Embryonic facial prominence (tissue), 1 donor: ENCODE measurements around the gene TBC1D5.

Experiments
- DNase-seq: peaks from one replicate; pipeline ENCODE4 v3.0.0-alpha.2; 2016; ENCODE audit errors: extremely low spot score

TBC1D5 gene

DNA sequence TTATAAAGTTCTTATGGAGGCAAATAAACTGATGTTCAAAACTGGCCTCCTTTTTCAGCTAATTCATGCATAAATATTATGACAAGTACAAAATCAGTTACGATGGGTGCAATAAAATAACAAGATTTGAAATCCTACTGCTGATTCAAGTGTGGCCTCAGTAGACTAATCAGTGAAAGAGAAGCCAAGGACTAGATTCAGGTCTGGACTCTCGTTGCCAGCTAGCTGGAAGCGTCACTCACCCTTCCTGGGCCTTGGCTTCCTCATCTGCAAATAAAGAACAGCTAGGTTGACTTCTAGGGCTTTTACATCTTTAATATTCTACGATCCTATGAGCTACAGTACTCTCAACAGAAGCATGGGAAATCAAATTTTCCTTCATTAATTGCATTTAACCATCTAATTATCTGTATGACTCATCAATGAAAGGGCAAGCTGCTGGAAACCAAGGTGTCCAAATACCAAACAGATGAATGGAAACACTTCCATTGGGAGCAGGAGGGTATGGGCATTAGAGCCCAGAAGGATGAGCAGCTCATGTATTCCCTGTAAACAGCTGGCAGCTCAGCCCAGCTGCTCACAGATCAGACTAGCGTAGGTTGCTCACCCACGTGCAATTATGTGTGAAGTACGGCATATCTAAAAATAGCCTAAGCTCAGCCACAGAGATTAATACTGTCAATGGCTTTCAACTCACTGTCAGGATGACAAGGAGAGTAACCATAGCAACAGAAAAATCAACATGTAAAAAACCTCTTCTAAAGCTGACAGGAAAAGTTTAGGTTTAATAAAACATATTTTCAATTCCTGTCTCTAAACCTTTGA, 562.8 kb downstream of the TBC1D5 start:
- DNase-seq: no peak

DNA sequence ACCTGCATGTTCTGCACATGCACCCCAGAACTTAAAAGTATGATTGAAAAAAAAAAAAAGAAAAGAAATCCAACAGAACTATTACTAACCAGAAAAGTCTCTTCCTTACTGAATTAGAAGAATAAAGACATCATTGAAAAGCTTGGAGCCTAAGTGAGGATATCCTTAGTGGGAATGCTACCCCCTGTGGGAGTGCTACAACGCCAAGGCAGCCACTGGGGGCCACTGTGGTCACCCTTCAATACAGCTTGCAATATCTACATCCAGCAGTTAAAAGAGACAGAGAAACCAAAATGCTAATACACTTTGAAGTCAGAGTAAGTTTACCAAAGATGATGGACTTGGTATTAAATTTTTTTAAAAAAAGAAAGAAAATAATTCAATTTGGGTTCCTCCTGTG, 565.7 kb downstream of the TBC1D5 start:
- no peak for DNase-seq

DNA sequence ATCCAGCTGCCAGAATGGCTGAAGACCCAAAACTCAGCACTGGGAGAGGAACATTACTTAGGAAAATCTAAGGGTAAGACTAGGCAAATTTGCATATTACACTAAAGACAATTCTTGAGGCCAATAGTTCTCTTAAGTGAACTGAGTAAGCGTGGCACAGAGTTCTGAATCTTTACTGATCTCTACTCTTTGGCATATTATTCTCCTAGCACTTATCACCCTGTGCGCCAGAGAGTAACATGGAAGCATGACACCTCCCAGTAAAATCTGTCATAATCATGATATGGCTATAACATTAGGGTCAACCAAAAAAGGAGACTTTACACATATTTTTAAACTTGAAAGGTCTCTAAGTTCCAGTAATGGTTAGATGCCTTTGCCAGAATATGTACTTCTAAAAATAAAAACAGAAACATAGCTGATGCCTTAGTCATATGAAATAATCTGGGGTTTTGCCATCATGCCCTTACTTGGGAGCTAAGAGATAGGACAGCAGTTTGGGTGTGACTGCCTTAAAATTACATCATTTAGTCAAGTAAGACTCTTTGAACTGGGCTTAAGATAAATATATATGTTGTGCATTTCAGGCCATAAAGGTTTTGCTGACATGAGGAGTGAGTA, 567.1 kb downstream of the TBC1D5 start:
- no peak for DNase-seq

DNA sequence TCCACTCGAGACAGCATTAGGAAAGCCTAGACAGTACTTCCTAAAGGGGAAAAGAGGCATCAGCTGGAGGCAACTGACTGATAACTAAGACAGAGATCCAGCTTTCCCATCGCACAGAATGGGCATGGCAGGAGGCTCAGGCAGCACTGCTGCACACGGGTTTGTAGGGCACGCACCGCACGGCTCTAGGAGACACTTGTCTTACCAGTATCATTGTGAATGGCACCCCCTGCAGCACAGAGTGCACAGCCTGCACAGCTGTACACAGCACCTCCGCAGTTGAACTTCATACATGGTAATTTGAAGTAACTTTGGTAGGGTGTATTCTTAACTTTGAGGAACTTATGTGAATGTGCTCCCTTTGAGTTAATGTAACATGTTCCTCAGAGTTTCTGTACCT, 576.1 kb downstream of the TBC1D5 start:
- DNase-seq: no peak

DNA sequence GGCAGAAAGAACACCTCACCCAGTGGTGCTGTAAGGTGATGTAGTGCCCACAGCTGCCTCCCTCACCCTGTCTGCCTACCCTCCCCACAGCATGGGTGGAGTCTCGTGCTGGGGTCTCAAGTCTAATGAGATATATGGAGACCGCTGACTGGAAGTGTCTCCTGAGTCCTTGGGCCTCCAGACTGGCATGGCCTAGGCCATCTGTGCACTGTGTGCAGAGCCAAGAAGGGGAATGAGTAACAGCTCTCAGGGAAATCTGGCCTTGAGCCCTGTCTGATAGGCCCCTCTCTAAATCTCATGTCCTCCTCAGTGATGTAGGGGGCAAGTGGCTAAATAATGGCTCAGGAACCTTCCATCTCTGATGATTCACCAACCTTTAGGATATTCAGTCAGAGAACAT, 580.3 kb downstream of the TBC1D5 start:
- no peak for DNase-seq

DNA sequence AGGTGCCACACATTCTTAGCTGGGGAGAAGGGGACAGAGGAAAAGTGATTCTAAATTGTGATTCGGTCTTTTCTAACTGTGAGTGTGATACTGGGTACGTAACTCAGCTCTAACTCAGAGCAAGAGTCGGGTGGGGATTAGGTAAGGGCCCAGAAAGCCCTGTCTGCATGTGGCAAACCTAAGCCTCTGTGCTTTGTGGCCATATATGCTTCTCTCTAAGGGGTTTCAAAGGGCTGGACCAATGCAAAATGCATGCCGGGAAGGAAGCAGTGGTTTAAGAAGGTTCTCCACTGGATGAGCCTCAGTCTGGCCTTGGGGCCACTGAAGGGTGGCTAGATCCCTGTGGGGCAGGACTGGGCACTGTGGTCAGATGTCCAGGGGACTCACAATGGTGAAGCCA, 581.8 kb downstream of the TBC1D5 start:
- DNase-seq: no peak

DNA sequence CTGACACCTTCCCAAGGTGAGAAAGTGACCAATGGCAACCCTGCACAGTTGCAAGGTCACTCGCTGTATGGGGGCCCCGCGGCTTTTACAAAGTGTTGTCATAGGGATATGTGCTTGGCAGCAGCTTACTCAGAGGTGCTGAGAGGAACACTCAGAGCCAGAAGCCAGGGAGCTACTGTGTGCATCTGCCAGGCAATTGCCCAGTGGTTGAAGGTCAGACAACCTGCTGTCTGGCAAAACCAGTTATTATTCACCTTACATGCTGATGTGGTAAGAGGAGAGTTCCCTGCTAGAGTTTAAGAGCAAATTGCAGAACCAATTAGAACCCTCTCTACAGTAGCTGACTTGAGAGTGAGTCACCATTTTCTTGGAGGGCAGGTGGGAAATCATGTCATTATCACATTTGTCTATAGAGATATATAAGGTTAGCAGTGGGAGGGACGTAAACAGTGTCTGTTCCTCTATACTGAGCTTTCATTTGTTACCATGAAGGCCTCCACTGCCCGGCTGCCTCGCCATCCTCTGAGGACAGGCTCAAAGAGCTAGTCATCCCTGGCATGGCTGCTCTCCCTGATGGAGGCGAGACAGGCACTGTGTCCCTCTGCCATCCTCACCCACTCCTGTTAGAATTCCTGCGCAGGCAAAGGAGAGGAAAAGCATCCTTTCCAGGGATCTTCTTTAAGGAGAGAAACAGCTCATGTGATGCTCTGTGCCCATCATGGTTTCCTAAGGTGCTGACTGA, 583.3 kb downstream of the TBC1D5 start:
- DNase-seq: no peak

DNA sequence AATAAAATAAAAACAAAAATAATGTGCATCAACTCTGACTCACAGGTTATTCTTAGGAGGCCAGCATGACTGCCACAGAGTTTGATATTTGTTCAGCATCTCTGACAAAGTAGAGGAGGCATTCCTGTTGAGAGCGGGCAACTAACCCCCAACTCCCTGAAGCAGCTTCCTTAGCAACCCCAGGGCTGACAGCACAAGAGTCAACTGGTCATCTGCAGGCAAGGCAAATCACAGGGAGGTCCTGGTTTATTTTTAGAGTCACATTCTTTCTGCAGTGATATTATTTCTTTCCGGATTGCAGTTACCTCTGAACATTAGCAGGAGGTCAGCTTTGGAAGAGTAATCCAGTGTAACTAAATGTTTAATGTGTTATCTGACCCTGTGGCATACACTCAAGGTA, 584.7 kb downstream of the TBC1D5 start:
- no peak for DNase-seq

DNA sequence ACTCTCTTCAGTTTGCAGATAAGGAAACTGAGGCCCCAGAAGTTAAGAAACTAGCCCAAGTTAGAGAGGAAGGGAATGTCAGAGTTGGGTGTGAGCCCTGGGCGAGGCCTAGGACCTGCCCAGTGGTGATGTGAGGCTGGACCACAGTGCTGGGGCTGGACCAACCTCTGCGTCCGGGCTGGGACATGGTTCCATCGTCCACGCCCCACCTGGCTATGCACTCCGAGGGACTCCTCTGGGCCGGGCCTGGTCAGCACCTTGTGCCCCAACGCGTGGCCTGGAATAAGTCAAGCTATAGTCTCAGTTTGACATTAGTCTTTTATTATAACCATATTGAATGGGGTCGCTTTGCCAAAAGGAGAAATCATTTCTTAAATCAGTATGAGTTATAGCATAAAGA, 585.6 kb downstream of the TBC1D5 start:
- DNase-seq: no peak

DNA sequence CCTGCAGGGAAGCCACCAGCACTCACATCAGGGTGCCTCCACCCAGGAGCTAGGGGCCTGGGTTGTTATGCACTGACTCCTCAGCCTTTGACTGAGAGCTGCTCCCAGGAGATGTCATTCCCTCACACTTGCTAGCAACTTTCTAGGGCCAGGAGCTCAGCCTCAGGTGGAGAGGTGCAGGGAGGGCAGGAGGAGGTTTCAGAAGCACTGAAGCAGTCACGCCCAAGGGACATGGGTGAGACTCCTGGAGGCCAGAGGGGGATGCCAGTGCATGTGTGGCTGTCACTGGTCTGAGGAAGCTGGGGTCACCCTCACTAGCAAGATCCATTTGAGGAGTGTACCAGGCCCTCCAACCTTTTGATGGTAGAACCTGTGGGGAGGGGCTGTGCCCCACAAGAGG, 586.5 kb downstream of the TBC1D5 start:
- no peak for DNase-seq

DNA sequence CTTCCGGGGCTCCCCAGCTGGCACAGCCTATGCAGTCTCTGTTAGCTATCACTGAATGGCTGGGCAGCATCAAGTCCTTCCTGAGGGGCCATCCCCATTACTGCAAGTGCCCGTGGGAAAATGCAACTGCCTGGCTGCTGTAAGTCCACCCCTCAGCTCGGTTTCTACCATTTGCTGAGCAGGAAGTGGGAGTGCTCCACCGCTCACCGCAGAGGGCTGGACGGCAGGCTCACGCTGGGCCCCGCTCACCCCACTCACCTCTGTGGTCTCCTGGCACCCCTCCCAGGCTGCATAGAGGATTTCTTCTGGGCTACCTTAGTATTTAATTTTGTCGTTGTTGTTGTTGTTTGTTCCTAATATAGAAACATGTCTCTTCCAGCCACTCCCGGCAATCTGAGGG, 587.5 kb downstream of the TBC1D5 start:
- DNase-seq: no peak

DNA sequence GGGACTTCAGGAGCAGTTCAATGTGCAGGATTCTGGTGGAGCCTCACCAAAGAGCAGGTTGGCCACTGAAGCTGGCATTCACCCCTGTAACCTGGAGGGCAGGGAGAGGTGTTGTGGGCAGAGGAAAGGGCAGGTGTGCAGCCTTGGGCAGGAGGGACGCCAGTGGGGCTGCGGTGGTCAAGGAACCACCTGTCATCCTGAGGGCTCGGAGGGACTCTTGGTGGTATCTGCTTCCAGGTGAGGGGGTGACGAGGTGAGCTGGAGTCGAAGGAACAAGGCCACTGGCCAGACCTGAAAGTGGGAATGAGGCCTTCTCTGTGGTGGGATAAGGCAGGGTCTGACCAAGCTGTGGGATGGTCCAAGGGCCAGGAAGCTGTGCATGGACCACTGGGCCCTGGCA, 588.2 kb downstream of the TBC1D5 start:
- DNase-seq: no peak

DNA sequence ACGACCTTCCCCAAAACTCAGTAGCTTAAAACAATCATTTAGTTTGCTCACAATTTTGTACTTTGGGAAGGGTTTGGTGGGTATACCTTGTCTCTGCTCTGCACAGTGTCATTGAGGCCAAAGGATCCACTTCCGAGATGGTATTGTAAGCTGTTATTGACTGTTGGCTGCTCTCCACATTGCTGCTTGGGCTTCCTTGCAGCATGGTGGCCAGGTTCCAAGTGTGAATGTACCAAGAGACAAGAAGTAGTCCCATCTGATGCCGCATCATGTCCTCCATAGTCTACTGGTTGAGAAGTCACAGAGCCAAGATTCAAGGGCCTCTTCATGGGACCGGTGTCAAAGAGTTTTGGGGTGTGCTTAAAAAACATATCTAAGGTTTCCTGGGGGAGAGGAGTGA, 589.2 kb downstream of the TBC1D5 start:
- no peak for DNase-seq

DNA sequence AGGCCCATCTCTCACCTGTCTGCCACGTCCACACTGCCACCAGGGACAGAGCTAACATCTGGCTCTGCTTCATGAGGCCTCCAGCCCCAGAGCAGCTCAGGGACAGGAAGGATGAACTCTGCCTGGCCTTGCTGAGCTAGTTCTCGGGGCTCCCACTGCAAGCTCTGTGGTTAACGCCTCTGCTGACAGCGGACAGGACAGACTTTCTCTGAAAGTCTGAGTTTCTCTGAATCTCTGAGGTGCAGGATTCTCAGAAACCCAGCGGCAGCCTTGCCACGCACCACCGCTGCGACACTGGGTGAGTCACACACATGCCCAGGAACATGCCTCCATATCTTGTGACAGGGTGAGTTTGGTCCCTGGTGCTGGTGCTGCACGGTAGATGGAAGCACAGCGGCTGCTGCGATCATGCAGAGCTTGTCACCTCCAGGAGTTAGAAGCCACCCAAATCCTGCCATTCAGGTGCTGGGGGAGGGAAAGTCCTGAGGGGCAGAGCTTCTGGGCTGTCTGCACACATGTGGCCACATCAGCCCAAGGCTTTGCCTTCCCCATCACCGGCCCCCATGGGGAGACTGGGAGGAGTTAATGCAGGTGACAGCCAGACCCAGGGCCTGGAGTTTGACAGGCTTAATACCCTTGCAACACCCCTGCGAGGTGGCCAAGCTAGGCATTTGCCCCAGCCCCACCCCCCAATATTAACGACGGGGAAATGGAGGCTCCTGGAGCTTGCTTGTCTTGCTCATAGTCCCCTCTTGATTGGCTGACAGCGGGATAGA, 590.6 kb downstream of the TBC1D5 start:
- DNase-seq: no peak

DNA sequence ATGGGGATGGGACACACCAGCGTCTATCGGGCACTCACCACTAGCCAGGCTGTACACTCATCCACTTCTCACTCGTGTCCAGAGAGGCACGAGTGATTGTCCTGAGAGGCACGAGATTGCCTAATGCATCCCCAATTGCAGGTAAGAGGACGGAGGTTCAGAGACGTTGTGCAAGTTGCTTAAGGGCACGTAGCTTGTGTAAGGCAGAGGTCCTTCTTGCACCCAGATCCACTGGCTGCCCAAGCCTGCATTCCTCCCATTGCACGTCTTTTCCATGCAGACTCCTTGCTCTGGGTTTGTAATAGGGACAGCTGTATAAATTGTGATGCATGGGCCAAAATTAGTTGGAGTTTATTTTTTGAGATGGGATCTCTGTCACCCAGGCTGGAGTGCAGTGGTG, 593.4 kb downstream of the TBC1D5 start:
- no peak for DNase-seq

DNA sequence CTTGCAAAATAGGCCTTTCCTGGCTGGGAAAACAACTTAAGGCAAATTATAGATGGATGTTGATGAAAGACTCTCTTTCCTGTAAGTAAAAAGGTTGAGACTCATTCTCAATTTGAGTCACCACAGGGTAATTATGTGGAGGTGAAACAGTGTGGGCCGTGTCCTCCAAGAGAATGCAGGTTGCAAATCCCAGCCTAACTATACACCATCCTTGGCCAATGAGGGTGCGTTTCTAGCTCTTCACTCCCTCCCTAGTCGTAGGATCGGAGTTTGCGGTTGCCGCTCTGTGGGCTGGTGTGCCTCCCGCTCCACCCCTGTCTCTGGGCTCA, 597.8 kb downstream of the TBC1D5 start:
- no peak for DNase-seq

DNA sequence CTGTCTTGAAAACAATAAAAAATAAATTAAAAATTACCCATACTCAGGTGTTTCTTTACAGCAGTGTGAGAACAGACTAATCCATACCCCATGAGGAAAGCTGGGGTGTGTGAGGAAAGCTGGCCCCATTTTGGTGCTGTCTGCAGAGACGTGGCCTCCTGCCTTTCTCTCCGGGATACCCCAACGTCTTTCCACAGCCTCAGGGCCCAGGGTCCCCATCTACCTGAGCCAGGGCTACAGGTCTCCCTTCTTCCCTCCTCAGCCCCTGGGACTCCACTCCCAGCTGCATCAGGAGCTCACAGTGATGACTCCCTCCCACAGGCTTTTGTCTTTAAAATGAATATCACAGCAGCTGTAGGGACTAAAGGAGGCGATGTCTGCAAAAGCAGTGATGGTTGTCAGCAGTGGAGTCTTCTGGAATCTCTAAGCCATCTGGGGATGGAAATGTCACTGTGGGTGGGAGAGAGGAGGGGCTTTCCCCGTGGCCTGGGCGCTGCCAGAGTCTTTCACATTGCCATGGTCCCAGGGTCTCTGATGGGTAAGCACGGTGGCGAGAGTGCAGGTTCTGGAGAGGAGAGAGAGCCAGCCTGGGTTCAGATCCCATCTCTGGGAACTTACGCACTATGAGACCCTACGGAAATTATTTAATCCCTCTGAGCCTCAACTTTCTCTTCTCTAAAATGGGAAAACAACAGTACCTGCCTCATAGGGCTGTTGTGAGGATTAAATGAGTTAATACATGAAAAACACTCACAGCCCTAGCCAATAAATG, 598.4 kb downstream of the TBC1D5 start:
- DNase-seq: no peak

DNA sequence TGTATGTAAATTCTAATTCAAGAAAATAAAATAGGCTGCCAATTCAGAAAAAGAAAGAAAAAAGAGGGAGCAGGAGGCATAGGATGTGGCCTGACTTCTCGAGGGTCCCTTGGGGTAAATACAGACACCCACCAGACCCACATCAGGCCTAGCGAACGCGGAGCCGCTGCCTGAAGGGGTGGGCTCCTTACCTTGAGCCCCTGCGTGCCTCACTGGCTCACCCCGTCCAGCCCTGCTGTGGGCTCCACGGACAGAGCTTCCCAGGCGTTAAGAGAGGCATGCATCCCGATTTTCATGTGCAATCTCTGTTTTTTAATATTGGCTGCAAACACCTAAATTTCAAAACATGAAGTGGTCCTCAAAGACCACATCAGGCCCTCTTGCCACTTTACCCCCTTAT, 599.9 kb downstream of the TBC1D5 start:
- no peak for DNase-seq

DNA sequence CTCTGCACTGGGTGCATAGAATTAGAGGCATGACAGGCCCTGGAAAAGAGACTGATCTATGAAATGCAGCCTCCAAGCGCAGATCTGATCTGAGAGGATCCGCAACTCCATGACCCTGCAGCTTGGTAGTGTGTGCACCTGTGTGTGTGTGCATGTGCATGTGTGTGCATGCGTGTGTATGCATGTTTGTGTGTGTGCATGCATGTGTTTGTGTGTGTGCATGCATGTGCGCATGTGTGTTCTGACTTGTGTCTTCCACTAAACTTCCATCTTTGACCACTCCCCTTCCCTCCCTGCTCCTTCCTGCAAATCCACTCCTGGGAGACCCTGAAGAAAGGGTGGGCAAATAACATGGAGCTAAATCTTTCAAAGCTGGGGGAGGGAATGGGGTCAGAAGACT, 600.7 kb downstream of the TBC1D5 start:
- DNase-seq: no peak

DNA sequence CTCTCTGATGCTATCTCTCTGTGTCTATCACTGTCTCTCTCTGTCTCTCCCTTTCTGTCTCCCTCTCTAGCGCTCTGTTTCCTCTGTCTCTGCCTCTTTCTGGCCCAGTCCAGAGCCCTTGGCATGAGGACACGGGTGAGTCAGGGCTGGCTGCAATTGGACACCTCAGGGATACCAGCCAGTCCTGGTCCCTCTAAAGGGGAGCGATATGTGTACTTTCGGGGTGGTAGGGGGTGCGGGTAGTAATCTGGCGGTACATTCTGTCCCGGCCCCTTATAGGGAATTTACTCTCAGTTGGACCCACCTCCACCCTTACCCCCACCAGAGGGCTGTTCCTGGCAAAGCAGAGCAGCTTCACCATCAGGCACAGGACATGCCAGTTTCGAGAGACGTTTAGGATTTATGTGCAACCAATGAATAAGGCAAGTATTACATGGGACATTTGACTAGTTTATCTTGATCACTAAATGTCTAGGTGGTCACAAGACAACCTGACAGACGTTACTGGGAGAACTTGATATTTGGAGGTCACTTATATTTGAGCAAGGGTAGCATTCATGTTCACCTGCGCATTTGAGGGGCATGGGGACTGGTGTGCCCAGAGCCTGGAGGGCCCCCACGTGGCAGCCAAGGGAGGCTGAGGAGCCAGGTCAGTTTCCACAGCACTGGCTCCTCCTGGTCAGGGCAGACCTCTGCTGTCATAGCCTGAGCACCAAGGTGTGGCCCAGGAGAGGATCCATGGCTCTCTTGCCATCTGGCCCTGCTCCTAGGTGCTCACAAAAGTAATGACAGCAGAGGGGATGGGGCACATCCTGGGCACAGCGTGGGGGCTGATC, 601.5 kb downstream of the TBC1D5 start:
- no peak for DNase-seq
